ENCODE results near the gene TBL3. TPM values are rescaled to one million over a fixed set of nuclear protein-coding genes. Genes with fewer than 3 reads are reported as not detected.
A peak's percentile ranks its signal among the peaks of the same experiment; 100 is the strongest.

TBL3 gene
- total and polyA plus RNA-seq, 2 of the 8 experiments (the other 6 are each of a cell fraction or from before 2014, with no cell fraction given), result 65.8 to 137 TPM

- Histone ChIP-seq H2BK120ac (replicated peaks; ENCODE audit: low read depth, low read length) (no peak within 1 kb of the TSS), H2BK15ac (ENCODE audit: low read length) (peak within 1 kb of the TSS; percentile 72; the same call in 1 of the 2 replicates), H3K9me3 (ENCODE audit: insufficient read depth in 2 of 2, low read depth in 1 of 2, low read length in 1 of 2) (no peaks in the 10 kb centered on the region), H3K79me2 (ENCODE audit: control insufficient read depth in 1 of 2, insufficient read depth in 2 of 2, low read length in 2 of 2) (peaks cover 10 to 27% of the 10 kb centered on the region in 2 experiments), H2BK12ac (ENCODE audit: low read depth, low read length) (peak within 1 kb of the TSS; percentile 50; the same call in 1 of the 2 replicates), H3K4me3 (ENCODE audit: extremely low read depth in 1 of 4, insufficient read depth in 2 of 4, low read depth in 3 of 4, low read length in 4 of 4) (peak within 1 kb of the TSS; percentile 78 to 93 (median 86)), H3K4ac (replicated peaks; ENCODE audit: insufficient read length, low read depth, low read length) (peak within 1 kb of the TSS; percentile 76), H3K56ac (replicated peaks; ENCODE audit: insufficient read length, low read depth, low read length) (peak within 1 kb of the TSS; percentile 95), H3K4me2 (ENCODE audit: insufficient read depth in 1 of 2, low read depth in 2 of 2, low read length in 2 of 2) (peak within 1 kb of the TSS; percentile 62 to 99), H2AK5ac (ENCODE audit: low read depth, low read length) (0 out of 2 replicates have a peak within 1 kb of the TSS, but pooled peaks have one; percentile 10), H3K23ac (ENCODE audit: insufficient read length) (no peak within 1 kb of the TSS), H3K9ac (replicated peaks in 1 of 4; ENCODE audit: extremely low read depth in 1 of 4, low read depth in 3 of 4, low read length in 3 of 4) (peak within 1 kb of the TSS; percentile 70 to 87 (median 86)), H4K20me1 (replicated peaks in 1 of 2; ENCODE audit: control insufficient read depth in 1 of 2, insufficient read depth in 2 of 2, low read length in 2 of 2) (peaks cover 10 to 17% of the 10 kb centered on the region in 2 experiments), H4K8ac (ENCODE audit: extremely low read depth, insufficient read depth, low read length) (peak within 1 kb of the TSS; percentile 16; the same call in 1 of the 2 replicates), H2AFZ (ENCODE audit: low read length) (peak within 1 kb of the TSS; percentile 31; the same call in 1 of the 2 replicates), H3K27me3 (replicated peaks in 1 of 4; ENCODE audit: control insufficient read depth in 3 of 4, extremely low read depth in 1 of 4, insufficient read depth in 3 of 4, low read length in 3 of 4) (peaks cover 0 to 2% (median 0%) of the 10 kb centered on the region in 4 experiments; a peak in 3 of 7 replicates), H4K5ac (ENCODE audit: insufficient read length, low read depth, low read length) (peak within 1 kb of the TSS; percentile 96), H3K79me1 (ENCODE audit: low read depth, low read length) (peaks cover 4% of the 10 kb centered on the region), H3K14ac (ENCODE audit: insufficient read length) (no peak within 1 kb of the TSS), H3K23me2 (ENCODE audit: low read depth, low read length) (peaks cover 14% of the 10 kb centered on the region), H2BK20ac (ENCODE audit: low read length) (no peak within 1 kb of the TSS), H2BK5ac (ENCODE audit: low read depth, low read length) (peak within 1 kb of the TSS; percentile 73; the same call in 1 of the 2 replicates), H3K36me3 (ENCODE audit: control insufficient read depth in 2 of 4, insufficient read depth in 4 of 4, low read length in 3 of 4) (peaks cover 17 to 34% (median 28%) of the 10 kb centered on the region in 4 experiments), H3K4me1 (replicated peaks in 1 of 4; ENCODE audit: control insufficient read depth in 3 of 4, insufficient read depth in 4 of 4, low read length in 3 of 4) (peaks cover 0 to 16% (median under 1%) of the 10 kb centered on the region in 4 experiments; a peak in 4 of 7 replicates), H3K27ac (ENCODE audit: low read depth, low read length) (peak within 1 kb of the TSS; percentile 55), H3K18ac (ENCODE audit: extremely low read depth, low read length) (peak within 1 kb of the TSS; percentile 98), H4K91ac (replicated peaks; ENCODE audit: insufficient read length, low read length) (peak within 1 kb of the TSS; percentile 76)
- WGBS, 2 experiments (ENCODE audit: extremely low coverage in 1 of 2, insufficient coverage in 1 of 2, insufficient read length in 1 of 2, insufficient replicate concordance in 2 of 2, low coverage in 1 of 2, low lambda C conversion rate in 2 of 2, missing lambda C conversion rate in 1 of 2), result 2% methylated on average over 49 of the region's 79 CpGs; no CpG with 5 or more reads in 1 of the 2 experiments
- ChIA-PET POLR2A (ENCODE audit: partially characterized antibody) (interaction anchor here (0.7 to 19.8 kb wide), 10 partner anchors 6 to 195 kb away, joined by 3 to 736 read pairs (median 10); partner anchors contain the start of genes FAHD1, GFER, HAGH and MSRB1), CTCF (ENCODE audit: partially characterized antibody) (interaction anchor here (1.3 to 2.2 kb wide), 4 partner anchors 11 to 93 kb away, joined by 3 to 8 read pairs (median 6); partner anchors contain the start of gene TBL3)
- FAIRE-seq (no peak), DNase-seq (ENCODE audit: low read depth in 1 of 2, low spot score in 2 of 2) (peak; percentile 76 to 96)
- TF ChIP-seq, protein P1, sequence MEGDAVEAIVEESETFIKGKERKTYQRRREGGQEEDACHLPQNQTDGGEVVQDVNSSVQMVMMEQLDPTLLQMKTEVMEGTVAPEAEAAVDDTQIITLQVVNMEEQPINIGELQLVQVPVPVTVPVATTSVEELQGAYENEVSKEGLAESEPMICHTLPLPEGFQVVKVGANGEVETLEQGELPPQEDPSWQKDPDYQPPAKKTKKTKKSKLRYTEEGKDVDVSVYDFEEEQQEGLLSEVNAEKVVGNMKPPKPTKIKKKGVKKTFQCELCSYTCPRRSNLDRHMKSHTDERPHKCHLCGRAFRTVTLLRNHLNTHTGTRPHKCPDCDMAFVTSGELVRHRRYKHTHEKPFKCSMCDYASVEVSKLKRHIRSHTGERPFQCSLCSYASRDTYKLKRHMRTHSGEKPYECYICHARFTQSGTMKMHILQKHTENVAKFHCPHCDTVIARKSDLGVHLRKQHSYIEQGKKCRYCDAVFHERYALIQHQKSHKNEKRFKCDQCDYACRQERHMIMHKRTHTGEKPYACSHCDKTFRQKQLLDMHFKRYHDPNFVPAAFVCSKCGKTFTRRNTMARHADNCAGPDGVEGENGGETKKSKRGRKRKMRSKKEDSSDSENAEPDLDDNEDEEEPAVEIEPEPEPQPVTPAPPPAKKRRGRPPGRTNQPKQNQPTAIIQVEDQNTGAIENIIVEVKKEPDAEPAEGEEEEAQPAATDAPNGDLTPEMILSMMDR (IDR thresholded peaks at IDR 0.05; ENCODE audit: control extremely low read depth in 1 of 3, insufficient read depth in 1 of 3, low read depth in 1 of 3, low read length in 3 of 3), result peak in 1 of 3 experiments; percentile 35; a peak in 1 of 4 replicates
- TF ChIP-seq PHF8 (conservative IDR thresholded peaks at IDR 0.05; ENCODE audit: low read depth, low read length), result peak; percentile 87
- no peak for TF ChIP-seq JUN (IDR thresholded peaks at IDR 0.05; ENCODE audit: low read depth, low read length)
- peak; percentile 94 for TF ChIP-seq POLR2AphosphoS5 (IDR thresholded peaks at IDR 0.05; ENCODE audit: low read depth, low read length)
- TF ChIP-seq CREB1 (IDR thresholded peaks at IDR 0.05), result peak; percentile 60; the same call in 1 of the 2 replicates
- no peak; a peak in 1 of 4 replicates for TF ChIP-seq HDAC2 (IDR thresholded peaks at IDR 0.05; ENCODE audit: borderline replicate concordance in 1 of 2, low read depth in 2 of 2, low read length in 2 of 2)
- peak; percentile 86 for TF ChIP-seq YY1 (IDR thresholded peaks at IDR 0.05; ENCODE audit: low read depth, low read length)
Observed at GRCh38 chr16:1959269-1960039, 12.4 kb upstream of the TBL3 start, which contains the start of gene NDUFB10. Gene NDUFB10 (plus strand): TSS chr16:1959538. CDS start chr16:1959625, 87 bp downstream.

Data from H1 (cell line).